Measurements from ENCODE around the gene ANKIB1.

Gene ANKIB1

GRCh38 chr7:92446869-92447344, 201.1 kb downstream of the ANKIB1 start:
- peak; percentile 83 for FAIRE-seq
- DNase-seq (ENCODE audit: low spot score) = no peak

- FAIRE-seq (no peak), DNase-seq (ENCODE audit: low spot score) (peak; percentile 92)
These were observed 201.8 kb downstream of the ANKIB1 start, which contains the start of gene GATAD1 for GRCh38 chr7:92447345-92448204. Gene GATAD1, plus strand, starts transcription at chr7:92447482. Its CDS starts 248 bp downstream, at chr7:92447730.

GRCh38 chr7:92448205-92448747, 202.5 kb downstream of the ANKIB1 start:
- peak; percentile 36 for DNase-seq (ENCODE audit: low spot score)
- FAIRE-seq = peak; percentile 31

Measured in RCC 7860 (cell line).